ENCODE measurements around the gene ZDHHC7.

ZDHHC7 gene

GRCh38 chr16:84989749-84990620, 21.4 kb downstream of the ZDHHC7 start:
- TF ChIP-seq, protein P1, sequence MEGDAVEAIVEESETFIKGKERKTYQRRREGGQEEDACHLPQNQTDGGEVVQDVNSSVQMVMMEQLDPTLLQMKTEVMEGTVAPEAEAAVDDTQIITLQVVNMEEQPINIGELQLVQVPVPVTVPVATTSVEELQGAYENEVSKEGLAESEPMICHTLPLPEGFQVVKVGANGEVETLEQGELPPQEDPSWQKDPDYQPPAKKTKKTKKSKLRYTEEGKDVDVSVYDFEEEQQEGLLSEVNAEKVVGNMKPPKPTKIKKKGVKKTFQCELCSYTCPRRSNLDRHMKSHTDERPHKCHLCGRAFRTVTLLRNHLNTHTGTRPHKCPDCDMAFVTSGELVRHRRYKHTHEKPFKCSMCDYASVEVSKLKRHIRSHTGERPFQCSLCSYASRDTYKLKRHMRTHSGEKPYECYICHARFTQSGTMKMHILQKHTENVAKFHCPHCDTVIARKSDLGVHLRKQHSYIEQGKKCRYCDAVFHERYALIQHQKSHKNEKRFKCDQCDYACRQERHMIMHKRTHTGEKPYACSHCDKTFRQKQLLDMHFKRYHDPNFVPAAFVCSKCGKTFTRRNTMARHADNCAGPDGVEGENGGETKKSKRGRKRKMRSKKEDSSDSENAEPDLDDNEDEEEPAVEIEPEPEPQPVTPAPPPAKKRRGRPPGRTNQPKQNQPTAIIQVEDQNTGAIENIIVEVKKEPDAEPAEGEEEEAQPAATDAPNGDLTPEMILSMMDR (IDR thresholded peaks at IDR 0.05), result no peak
- no peak for TF ChIP-seq ZFX (IDR thresholded peaks at IDR 0.05; ENCODE audit: borderline replicate concordance)

DNA sequence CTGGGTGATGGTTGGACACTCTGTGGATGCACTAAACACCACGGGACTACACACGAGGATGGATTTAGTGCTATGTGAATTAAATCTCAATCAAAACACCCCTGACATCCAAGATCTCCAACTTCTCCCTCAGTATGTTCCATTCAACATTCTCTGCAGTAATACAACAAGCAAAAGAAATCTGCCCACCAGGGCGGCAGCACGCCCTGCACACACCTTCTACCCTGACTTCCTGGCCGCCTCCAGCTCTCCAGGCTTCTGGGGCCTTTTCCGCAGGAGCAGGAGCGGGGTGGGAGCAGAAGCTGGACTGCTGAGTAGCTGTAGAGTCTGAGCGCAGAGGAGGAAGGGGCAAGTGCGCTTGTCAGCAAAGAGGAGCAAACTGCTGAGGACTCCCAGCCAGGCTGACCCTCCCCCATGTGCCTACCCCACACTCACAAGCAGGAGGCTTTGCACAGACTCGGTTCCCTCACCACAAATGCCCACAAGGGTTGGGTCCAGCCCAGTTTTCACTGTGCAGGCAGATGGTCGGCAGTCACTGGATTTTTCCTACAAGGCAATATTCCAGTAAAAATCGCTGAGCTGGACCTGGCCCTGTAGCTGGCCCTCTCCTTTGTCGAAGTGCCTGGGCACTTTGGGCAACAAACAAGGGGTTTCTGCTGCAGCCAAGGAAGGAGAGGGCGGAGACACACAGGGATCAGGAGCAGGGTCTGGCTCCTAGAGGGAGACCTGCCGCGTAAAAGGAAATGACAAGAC, 22.8 kb downstream of the ZDHHC7 start:
- H3K27ac ChIP-seq, result no peak overlapping the region
- TF ChIP-seq, protein P1 (IDR thresholded peaks at IDR 0.05), result no peak
- TF ChIP-seq ZFX (IDR thresholded peaks at IDR 0.05; ENCODE audit: borderline replicate concordance), result no peak

More at GRCh38 chr16:84989749-84990620, 21.4 kb downstream of the ZDHHC7 start:
- H3K27ac ChIP-seq, result no peak overlapping the region

DNA sequence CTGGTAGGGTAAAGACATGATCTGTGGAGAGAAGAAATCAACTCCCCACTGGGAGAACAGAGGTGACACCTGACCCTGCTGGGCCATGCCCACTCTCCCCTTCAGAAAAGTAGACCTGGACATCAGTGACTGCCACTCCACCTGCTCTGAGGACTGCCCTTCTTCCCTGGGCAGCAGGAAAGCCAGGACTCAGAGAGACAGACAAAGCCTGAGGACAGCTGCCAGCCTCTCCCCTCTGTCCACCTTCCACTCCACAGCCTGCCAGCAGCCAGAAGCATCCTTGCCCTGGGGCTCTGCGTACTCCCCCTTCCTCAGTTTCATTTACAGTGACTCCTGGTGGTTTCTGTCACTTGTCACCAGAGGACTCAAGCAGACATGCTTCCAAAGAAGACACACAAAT, 24.5 kb downstream of the ZDHHC7 start:
- TF ChIP-seq, protein P1 (IDR thresholded peaks at IDR 0.05), result no peak
- no peak for TF ChIP-seq ZFX (IDR thresholded peaks at IDR 0.05; ENCODE audit: borderline replicate concordance)
- no peak overlapping the region for H3K27ac ChIP-seq

- no peak for TF ChIP-seq ZFX (IDR thresholded peaks at IDR 0.05; ENCODE audit: borderline replicate concordance)
- TF ChIP-seq, protein P1 (IDR thresholded peaks at IDR 0.05), result no peak
- no peak overlapping the region for H3K27ac ChIP-seq
Measured at GRCh38 chr16:84986102-84986501, 25.2 kb downstream of the ZDHHC7 start.

GRCh38 chr16:84985079-84986065, 26.0 kb downstream of the ZDHHC7 start:
- no peak for TF ChIP-seq ZFX (IDR thresholded peaks at IDR 0.05; ENCODE audit: borderline replicate concordance)
- TF ChIP-seq, protein P1 (IDR thresholded peaks at IDR 0.05), result no peak
- no peak overlapping the region for H3K27ac ChIP-seq

DNA sequence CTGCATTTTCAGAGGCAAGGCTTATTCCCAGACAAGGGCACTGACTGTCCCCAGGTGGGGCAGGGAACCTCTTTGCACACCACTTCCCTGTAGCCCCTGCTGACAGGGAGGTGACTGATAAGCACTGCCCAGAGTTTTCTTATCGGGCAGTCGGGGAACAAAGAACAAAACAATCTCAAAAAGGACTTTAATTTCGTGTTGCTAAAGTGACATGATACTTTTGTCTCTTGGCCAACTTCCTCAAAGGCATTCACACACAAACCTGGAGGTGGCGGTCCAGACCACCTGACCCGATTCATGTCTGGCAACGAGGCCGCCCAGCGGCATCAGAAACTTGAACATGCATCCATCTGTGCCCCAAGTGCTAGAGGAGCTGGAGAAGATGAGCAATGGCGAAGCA, 28.9 kb downstream of the ZDHHC7 start:
- TF ChIP-seq, protein P1 (IDR thresholded peaks at IDR 0.05), result no peak
- no peak for TF ChIP-seq ZFX (IDR thresholded peaks at IDR 0.05; ENCODE audit: borderline replicate concordance)

More for the DNA sequence above, 28.9 kb downstream of the ZDHHC7 start:
- no peak overlapping the region for H3K27ac ChIP-seq
